ENCODE measurements around the gene ADAMTS2. TPM values are rescaled to one million over a fixed set of nuclear protein-coding genes. Genes with fewer than 3 reads are reported as not detected.
A peak's percentile ranks its signal among the peaks of the same experiment; 100 is the strongest.

The ADAMTS2 gene
- total and polyA plus RNA-seq, 4 donors: 4.8 to 49.8 (median 32.0) TPM

DNA sequence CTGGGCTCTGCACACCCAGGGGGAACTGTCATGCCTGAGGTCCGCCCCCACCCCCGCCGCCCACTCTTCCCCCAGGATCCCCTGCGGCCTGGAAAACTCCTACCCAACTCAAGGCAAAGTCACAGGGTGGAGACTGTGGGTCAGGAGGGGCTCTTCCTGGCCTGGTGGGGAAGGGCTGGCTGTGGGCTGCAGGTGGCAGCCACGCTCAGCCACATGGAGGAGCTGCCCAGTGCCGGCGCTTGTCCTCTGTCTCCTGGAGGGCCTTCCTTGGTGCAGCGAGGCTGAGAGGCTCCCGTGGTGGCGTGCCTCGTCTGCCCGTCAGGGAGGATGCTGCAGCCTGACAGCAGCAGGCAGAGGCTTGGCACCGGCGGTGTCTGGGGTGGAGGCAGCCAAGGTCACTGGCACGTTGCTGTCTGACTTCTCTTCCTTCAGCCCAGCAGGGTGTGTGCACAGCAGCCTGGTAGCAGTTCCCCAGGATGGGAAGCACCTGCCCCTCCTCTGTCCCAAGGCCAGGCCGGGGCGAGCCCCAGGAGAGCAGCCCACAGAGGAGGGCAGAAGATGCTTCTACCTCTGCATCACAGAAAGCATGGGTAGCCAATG is 78.1 kb downstream of the ADAMTS2 start:
- Histone ChIP-seq H3K27ac (ENCODE audit: low read depth in 1 of 2, low read length in 2 of 2) (no peak overlapping the region), H3K36me3 (ENCODE audit: control insufficient read depth in 1 of 2, insufficient read depth in 2 of 2, low read length in 1 of 2) (no peaks in the 10 kb centered on the region), H3K4me1 (ENCODE audit: control insufficient read depth in 1 of 2, insufficient read depth in 2 of 2, low read length in 2 of 2) (no peaks in the 10 kb centered on the region), H3K9me3 (ENCODE audit: control insufficient read depth, low read length) (no peaks in the 10 kb centered on the region), H3K4me3 (ENCODE audit: low read length in 2 of 2) (no peak overlapping the region), H3K27me3 (ENCODE audit: control insufficient read depth in 1 of 2, insufficient read depth in 2 of 2, low read length in 1 of 2) (no peaks in the 10 kb centered on the region)
- WGBS, 2 donors: 56 to 67% methylated on average over 17 of the region's 17 CpGs
- peak; percentile 48 to 71 for DNase-seq
- intact Hi-C loops (cut with DNase I): loop anchor here (5.0 kb wide), 2 partner anchors 75 to 80 kb away; partner anchors contain the start of gene ADAMTS2 (in 1 of the 2)
- ATAC-seq (ENCODE audit: low FRiP score): no peak

DNA sequence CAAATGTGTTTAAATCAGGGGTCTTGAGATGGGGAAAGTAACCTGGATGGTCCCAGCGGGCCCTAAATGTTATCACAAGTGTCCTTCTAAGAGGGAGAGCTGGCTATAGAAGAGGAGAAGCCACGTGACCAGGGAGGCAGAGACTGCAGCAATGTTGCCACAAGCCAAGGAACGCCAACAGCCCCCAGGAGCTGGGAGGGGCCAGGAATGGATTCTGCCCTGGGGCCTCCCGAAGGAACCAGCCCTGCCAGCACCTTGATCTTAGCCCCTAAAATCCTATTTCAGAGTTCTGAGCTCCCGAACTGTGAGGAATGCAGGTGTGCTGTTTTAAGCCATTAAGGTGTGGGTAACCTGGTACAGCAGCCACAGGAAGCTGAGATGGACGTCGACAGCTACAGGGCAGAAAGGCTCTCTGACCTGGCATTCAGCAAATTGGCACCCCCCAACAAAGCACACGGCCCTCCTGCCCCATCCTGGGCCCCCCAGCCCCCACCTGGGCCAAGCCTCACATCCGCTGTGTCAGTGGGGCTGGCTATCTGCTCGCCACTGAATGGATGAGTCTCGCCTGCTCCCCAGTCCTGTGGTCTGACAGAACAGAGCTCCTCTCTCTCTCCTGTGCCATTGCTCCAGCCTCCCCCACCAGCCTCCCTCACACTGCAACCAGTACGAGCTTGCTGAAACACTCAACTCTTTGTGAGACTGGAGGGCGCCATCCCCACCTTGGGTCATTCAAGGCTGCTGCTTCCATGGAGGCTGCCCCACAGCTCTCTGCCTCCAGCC is 78.8 kb downstream of the ADAMTS2 start:
- peak overlapping the region in 1 of 2 donors; percentile 75 for H3K27ac ChIP-seq (ENCODE audit: low read depth in 1 of 2, low read length in 2 of 2)
- WGBS, 2 donors: 79 to 80% methylated on average over 13 of the region's 13 CpGs
- no peak overlapping the region for H3K4me3 ChIP-seq (ENCODE audit: low read length in 2 of 2)
- H3K27me3 ChIP-seq (ENCODE audit: control insufficient read depth in 1 of 2, insufficient read depth in 2 of 2, low read length in 1 of 2): no peaks in the 10 kb centered on the region
- no peaks in the 10 kb centered on the region for H3K9me3 ChIP-seq (ENCODE audit: control insufficient read depth, low read length)
- intact Hi-C loops (cut with DNase I): loop anchor here (5.0 kb wide), 2 partner anchors 76 to 81 kb away; partner anchors contain the start of gene ADAMTS2 (in 1 of the 2)
- no peaks in the 10 kb centered on the region for H3K36me3 ChIP-seq (ENCODE audit: control insufficient read depth in 1 of 2, insufficient read depth in 2 of 2, low read length in 1 of 2)
- ATAC-seq (ENCODE audit: low FRiP score) (no peak), DNase-seq (peak in 1 of 2 donors; percentile 71)
- H3K4me1 ChIP-seq (ENCODE audit: control insufficient read depth in 1 of 2, insufficient read depth in 2 of 2, low read length in 2 of 2): no peaks in the 10 kb centered on the region

DNA sequence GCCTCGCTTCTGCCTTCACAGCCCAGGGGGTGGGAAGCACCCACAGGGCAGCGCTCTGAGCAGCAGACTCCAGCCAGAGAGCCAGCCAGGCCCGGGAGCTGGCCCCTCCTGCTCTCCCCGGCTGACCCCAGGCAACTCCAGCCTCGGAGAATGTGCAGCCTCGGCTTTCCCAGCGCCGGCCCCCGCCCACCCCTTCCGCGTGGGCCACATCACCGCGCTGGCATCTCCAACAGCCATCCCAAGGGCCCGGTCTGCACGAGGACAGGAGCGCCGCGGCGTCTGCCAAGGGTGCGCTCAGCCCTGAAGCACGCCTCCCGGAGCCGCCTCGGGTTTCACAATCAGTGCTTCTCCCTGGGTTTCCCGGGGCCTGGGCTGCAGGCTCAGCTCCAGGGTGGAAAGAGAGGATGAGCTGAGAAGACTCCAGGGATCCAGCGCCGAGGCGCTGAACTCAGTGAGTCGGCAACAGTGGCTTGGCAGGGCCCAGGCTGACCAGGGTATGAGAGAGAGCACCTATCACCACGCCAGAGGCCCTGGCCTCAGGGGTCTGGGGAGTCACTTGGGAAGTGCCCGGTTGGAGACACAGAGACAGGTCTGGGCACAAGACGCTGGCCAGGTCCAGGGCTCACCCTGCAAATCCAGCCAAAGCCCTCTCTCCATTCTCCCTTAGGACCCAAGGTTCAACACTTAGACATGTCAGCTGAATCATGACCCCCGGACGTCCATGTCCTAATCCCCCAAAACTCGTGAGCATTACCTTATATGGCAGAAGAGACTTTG is 79.6 kb downstream of the ADAMTS2 start:
- no peaks in the 10 kb centered on the region for H3K9me3 ChIP-seq (ENCODE audit: control insufficient read depth, low read length)
- H3K4me1 ChIP-seq (ENCODE audit: control insufficient read depth in 1 of 2, insufficient read depth in 2 of 2, low read length in 2 of 2): no peaks in the 10 kb centered on the region
- 10% methylated on average over 25 to 35 of the region's 35 CpGs for WGBS, 2 donors
- intact Hi-C loops (cut with DNase I): loop anchor here (5.0 kb wide), 2 partner anchors 77 to 82 kb away; partner anchors contain the start of gene ADAMTS2 (in 1 of the 2)
- H3K27ac ChIP-seq (ENCODE audit: low read depth in 1 of 2, low read length in 2 of 2): peak overlapping the region in 1 of 2 donors; percentile 75
- ATAC-seq (ENCODE audit: low FRiP score) (peak; percentile 93), DNase-seq (peak; percentile 97 to 98)
- no peaks in the 10 kb centered on the region for H3K27me3 ChIP-seq (ENCODE audit: control insufficient read depth in 1 of 2, insufficient read depth in 2 of 2, low read length in 1 of 2)
- H3K36me3 ChIP-seq (ENCODE audit: control insufficient read depth in 1 of 2, insufficient read depth in 2 of 2, low read length in 1 of 2): no peaks in the 10 kb centered on the region
- no peak overlapping the region for H3K4me3 ChIP-seq (ENCODE audit: low read length in 2 of 2)

DNA sequence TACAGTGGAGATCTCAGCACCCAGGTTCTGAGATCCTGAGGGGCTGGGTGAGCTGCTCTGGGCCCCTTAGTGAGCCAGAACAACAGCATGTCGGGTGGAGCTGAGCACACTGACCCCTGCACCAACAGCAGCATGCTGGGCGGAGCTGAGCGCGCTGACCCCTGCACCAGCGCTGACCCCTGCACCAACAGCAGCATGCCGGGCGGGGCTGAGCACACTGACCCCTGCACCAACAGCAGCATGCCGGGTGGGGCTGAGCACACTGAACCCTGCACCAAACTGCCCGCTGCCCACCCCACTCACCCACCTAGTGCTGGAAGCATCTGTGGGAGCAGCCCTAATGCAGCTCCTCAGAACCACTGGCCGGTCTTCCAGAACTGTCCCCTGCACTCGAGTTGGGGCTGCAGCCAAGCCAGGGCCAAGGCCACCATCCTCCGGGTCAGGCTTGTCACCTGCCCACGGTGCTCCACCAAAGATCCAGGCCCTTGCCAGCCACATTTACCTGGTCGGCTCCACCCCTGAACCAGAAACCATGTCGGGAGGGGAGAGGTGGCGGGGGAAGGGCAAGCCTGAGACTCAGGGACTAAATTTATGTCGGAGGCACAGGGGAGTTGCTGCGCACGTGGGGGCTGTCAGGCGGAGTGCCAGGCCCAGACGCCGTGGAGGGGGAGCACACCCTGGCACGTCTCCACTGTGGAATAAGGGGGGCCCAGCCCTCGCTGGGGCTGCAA is 80.3 kb downstream of the ADAMTS2 start:
- DNase-seq (peak in 1 of 2 donors; percentile 35), ATAC-seq (ENCODE audit: low FRiP score) (no peak)
- H3K9me3 ChIP-seq (ENCODE audit: control insufficient read depth, low read length): no peaks in the 10 kb centered on the region
- H3K36me3 ChIP-seq (ENCODE audit: control insufficient read depth in 1 of 2, insufficient read depth in 2 of 2, low read length in 1 of 2): no peaks in the 10 kb centered on the region
- 37 to 44% methylated on average over 23 to 24 of the region's 24 CpGs for WGBS, 2 donors
- intact Hi-C loops (cut with DNase I): loop anchor here (5.0 kb wide), 2 partner anchors 77 to 82 kb away; partner anchors contain the start of gene ADAMTS2 (in 1 of the 2)
- no peaks in the 10 kb centered on the region for H3K4me1 ChIP-seq (ENCODE audit: control insufficient read depth in 1 of 2, insufficient read depth in 2 of 2, low read length in 2 of 2)
- no peaks in the 10 kb centered on the region for H3K27me3 ChIP-seq (ENCODE audit: control insufficient read depth in 1 of 2, insufficient read depth in 2 of 2, low read length in 1 of 2)
- H3K27ac ChIP-seq (ENCODE audit: low read depth in 1 of 2, low read length in 2 of 2): peak overlapping the region in 1 of 2 donors; percentile 28
- no peak overlapping the region for H3K4me3 ChIP-seq (ENCODE audit: low read length in 2 of 2)

DNA sequence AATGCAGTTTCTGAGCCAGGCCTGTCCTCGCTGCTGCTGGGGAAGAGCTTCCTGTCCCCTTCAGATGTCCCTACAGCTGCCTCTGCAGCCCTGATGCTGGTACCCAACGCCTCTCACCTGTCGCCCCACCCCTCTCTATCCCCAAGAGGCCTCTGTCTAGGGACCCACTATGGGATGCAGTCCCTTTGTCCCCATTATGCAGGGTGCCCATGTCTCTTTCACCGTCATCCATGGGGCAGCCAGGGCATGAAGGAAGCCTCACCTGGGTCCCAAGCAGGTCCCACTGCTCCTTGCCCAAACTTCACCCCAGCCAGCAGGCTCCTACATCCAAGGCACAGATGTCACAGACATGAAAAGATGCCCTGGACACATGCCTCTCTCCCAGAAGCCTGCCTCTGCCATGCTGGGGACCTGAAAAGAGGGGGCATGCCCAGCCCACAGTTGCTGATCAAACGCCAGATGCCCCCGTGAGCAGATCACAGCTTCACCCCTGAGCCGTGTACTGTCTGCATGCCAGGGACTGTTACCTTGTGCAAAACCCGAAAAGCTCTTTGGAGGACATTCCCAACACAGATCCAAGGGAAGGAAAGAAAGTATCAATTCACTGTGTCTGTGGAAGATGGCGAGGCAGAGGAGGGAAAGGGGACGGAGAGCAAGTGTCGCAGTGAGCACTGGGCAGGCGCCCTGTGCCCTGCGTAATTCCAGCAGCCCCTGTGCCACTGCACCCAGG is 81.0 kb downstream of the ADAMTS2 start:
- ATAC-seq (ENCODE audit: low FRiP score): no peak
- Histone ChIP-seq H3K4me1 (ENCODE audit: control insufficient read depth in 1 of 2, insufficient read depth in 2 of 2, low read length in 2 of 2) (no peaks in the 10 kb centered on the region), H3K4me3 (ENCODE audit: low read length in 2 of 2) (no peak overlapping the region), H3K9me3 (ENCODE audit: control insufficient read depth, low read length) (no peaks in the 10 kb centered on the region), H3K27me3 (ENCODE audit: control insufficient read depth in 1 of 2, insufficient read depth in 2 of 2, low read length in 1 of 2) (no peaks in the 10 kb centered on the region), H3K27ac (ENCODE audit: low read depth in 1 of 2, low read length in 2 of 2) (no peak overlapping the region), H3K36me3 (ENCODE audit: control insufficient read depth in 1 of 2, insufficient read depth in 2 of 2, low read length in 1 of 2) (no peaks in the 10 kb centered on the region)
- WGBS, 2 donors: 89 to 91% methylated on average over 13 of the region's 13 CpGs
- intact Hi-C loops (cut with DNase I): no loop called here
- peak in 1 of 2 donors; percentile 39 for DNase-seq

DNA sequence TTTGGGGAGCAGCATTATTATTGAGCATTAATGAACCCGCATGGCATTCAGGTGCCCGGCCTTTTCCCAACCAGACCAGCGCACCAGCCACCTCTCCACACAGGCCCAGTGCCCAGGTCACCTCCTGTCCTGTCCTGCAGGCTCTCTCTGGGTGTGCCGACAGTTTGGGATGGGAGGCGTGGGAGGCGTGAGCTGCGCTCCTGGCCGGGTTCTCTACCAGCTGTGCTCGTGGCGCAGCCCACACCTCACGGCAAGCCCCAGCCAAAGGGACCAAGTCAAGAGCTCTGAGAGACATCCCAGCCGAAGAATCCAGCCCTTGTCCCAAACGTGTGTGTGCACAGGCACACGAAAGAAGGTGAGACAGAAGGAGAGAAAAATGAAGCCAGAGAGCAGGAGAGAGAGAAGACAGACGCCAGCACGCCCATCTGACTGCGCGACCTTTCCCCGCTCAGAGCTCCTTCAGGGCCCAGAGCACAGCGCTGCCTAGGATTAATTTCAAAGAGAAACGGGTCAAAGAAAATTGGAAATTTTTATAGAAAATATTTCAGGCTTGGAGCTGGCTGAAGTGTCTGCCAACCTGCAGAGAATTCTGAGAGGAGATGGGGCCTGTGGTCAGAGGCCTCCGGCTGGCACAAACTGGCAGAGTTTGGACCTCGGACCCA is 81.7 kb downstream of the ADAMTS2 start:
- DNase-seq (no peak), ATAC-seq (ENCODE audit: low FRiP score) (no peak)
- Histone ChIP-seq H3K27me3 (ENCODE audit: control insufficient read depth in 1 of 2, insufficient read depth in 2 of 2, low read length in 1 of 2) (no peaks in the 10 kb centered on the region), H3K9me3 (ENCODE audit: control insufficient read depth, low read length) (no peaks in the 10 kb centered on the region), H3K36me3 (ENCODE audit: control insufficient read depth in 1 of 2, insufficient read depth in 2 of 2, low read length in 1 of 2) (no peaks in the 10 kb centered on the region), H3K4me3 (ENCODE audit: low read length in 2 of 2) (no peak overlapping the region), H3K4me1 (ENCODE audit: control insufficient read depth in 1 of 2, insufficient read depth in 2 of 2, low read length in 2 of 2) (no peaks in the 10 kb centered on the region), H3K27ac (ENCODE audit: low read depth in 1 of 2, low read length in 2 of 2) (no peak overlapping the region)
- 93 to 96% methylated on average over 23 of the region's 23 CpGs for WGBS, 2 donors
- intact Hi-C loops (cut with DNase I): no loop called here

DNA sequence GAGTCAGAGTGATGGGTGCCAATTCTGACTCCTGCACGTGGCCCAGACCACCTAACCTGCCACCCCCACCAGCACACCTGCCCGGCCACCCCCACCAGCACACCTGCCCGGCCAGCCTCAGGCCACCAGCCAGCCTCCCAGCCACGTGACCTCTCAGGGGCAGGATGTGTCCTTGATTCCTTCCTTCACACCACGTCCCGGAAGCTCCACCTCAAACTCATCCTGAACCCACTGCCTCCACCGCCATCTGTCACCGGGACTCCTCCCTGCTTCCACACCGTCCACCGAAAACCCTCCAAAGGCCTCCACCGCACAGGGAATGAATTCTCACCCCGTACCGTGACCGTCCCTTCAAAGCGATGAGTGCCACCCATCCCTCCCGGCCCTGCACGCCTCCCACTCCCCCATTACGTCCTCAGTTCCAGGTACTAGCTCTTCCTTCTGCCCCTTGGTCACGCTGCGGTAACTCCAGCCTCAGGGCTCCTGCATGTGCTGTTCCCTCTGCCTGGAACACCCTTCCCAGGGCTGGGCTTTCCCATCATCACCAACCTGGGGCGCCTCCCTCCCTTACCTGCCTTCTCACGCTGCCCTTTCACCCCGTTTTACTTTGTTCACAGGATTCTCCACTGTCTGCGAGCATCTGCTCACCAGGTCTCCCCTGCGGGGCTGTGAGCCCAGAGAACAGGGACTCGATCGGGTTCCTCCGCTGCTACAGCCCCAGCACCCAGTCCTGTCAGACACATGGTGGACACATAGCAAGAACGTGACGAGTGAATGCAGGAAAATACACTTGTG is 82.9 kb downstream of the ADAMTS2 start:
- Histone ChIP-seq H3K9me3 (ENCODE audit: control insufficient read depth, low read length) (no peaks in the 10 kb centered on the region), H3K36me3 (ENCODE audit: control insufficient read depth in 1 of 2, insufficient read depth in 2 of 2, low read length in 1 of 2) (no peaks in the 10 kb centered on the region), H3K4me3 (ENCODE audit: low read length in 2 of 2) (no peak overlapping the region), H3K4me1 (ENCODE audit: control insufficient read depth in 1 of 2, insufficient read depth in 2 of 2, low read length in 2 of 2) (no peaks in the 10 kb centered on the region), H3K27ac (ENCODE audit: low read depth in 1 of 2, low read length in 2 of 2) (no peak overlapping the region), H3K27me3 (ENCODE audit: control insufficient read depth in 1 of 2, insufficient read depth in 2 of 2, low read length in 1 of 2) (no peaks in the 10 kb centered on the region)
- 94 to 98% methylated on average over 30 of the region's 30 CpGs for WGBS, 2 donors
- no peak for DNase-seq
- ATAC-seq (ENCODE audit: low FRiP score): no peak
- intact Hi-C loops (cut with DNase I): no loop called here
